CD8-positive, alpha-beta memory T cell (primary cell): ENCODE measurements around the gene PRMT7. TPM values are rescaled to one million over a fixed set of nuclear protein-coding genes. Genes with fewer than 3 reads are reported as not detected.
A peak's percentile ranks its signal among the peaks of the same experiment; 100 is the strongest.

Experiments
- CTCF ChIA-PET: fragments of 350-600 bp; sonication (Branson Sonifier 250); formaldehyde crosslinking; loops from one replicate; lab custom pipeline; 2021; ENCODE audit warnings: antibody characterized with exemption; lab: Charles Lee
- POLR2A ChIA-PET: fragments of 350-600 bp; sonication (Branson Sonifier 250); formaldehyde crosslinking; loops from one replicate; lab custom pipeline; 2021; ENCODE audit warnings: antibody characterized with exemption; lab: Charles Lee
- DNase-seq, 5 donors: peaks; one replicate each; pipeline versions ENCODE4 v3.0.0 to v3.0.0-alpha.2; 2020 to 2022; ENCODE audit warnings: mixed read lengths in 1 of 5
- H3K27ac ChIP-seq: one replicate; pipeline ENCODE4 v1.7.0; 2013; ENCODE audit warnings: low read depth, mild to moderate bottlenecking, low read length, moderate library complexity
- H3K27me3 ChIP-seq: 2 replicates; pipeline ENCODE4 v1.7.0; 2013; ENCODE audit warnings: low read length, mild to moderate bottlenecking; ENCODE audit not compliant: insufficient read depth, poor library complexity, severe bottlenecking
- H3K36me3 ChIP-seq: 2 replicates; pipeline ENCODE4 v1.7.0; 2013; ENCODE audit warnings: mild to moderate bottlenecking, low read length, moderate library complexity; ENCODE audit not compliant: insufficient read depth
- H3K4me1 ChIP-seq: 2 replicates; pipeline ENCODE4 v1.7.0; 2013; ENCODE audit warnings: mild to moderate bottlenecking, low read length, moderate library complexity; ENCODE audit not compliant: insufficient read depth
- H3K4me3 ChIP-seq: 2 replicates; pipeline ENCODE4 v1.7.0; 2013; ENCODE audit warnings: mild to moderate bottlenecking, low read length
- H3K9me3 ChIP-seq: 2 replicates; pipeline ENCODE4 v1.7.0; 2013; ENCODE audit warnings: mild to moderate bottlenecking, low read length
- H3K27ac Mint-ChIP-seq, 8 donors: one replicate each; pipeline ENCODE4 v1.8.0; 2020 to 2021; ENCODE audit warnings: mixed read lengths in 8 of 8, mild to moderate bottlenecking in 6 of 8, inconsistent platforms in 3 of 8, moderate library complexity in 3 of 8
- H3K27me3 Mint-ChIP-seq, 2 donors: one replicate each; pipeline ENCODE4 v1.8.0; 2020 to 2021; ENCODE audit warnings: mixed read lengths in 2 of 2, mild to moderate bottlenecking in 1 of 2, moderate library complexity in 1 of 2
- H3K36me3 Mint-ChIP-seq, 3 donors: one replicate each; pipeline ENCODE4 v1.8.0; 2020 to 2021; ENCODE audit warnings: mixed read lengths in 3 of 3, inconsistent platforms in 1 of 3, mild to moderate bottlenecking in 1 of 3
- H3K4me1 Mint-ChIP-seq, 3 donors: one replicate each; pipeline ENCODE4 v1.8.0; 2020 to 2021; ENCODE audit warnings: mixed read lengths in 3 of 3, inconsistent platforms in 1 of 3, mild to moderate bottlenecking in 1 of 3
- H3K4me3 Mint-ChIP-seq, 7 donors: one replicate each; pipeline ENCODE4 v1.8.0; 2020 to 2021; ENCODE audit warnings: mixed read lengths in 7 of 7, mild to moderate bottlenecking in 6 of 7, moderate library complexity in 4 of 7, inconsistent platforms in 2 of 7
- H3K9me3 Mint-ChIP-seq, 5 donors: one replicate each; pipeline ENCODE4 v1.8.0; 2020 to 2022; ENCODE audit warnings: mixed read lengths in 5 of 5, mild to moderate bottlenecking in 3 of 5, moderate library complexity in 2 of 5, inconsistent platforms in 1 of 5
- polyA plus RNA-seq: library from polyadenylated mRNA; unstranded; fragments of 300-500 nt; fragmentation: Illumina TruSeq; gene quantifications from one replicate; pipeline ENCODE4 v1.2.3, GENCODE V29; 2021
- total RNA-seq, 2 experiments: library from RNA; stranded (reverse); gene quantifications; one replicate each; pipeline ENCODE4 v1.2.3, GENCODE V29; 2021

PRMT7 gene
- total and polyA plus RNA-seq, 3 experiments from 2014 or later: 41.8 to 67.5 (median 61.1) TPM

GRCh38 chr16:68356919-68357286, 46.1 kb downstream of the PRMT7 start:
- POLR2A ChIA-PET: interaction anchor here (0.6 to 1.0 kb wide), 2 partner anchors 46 to 1492 kb away, joined by 3 read pairs; partner anchors contain the start of genes PRMT7 and SLC7A6OS
- no peaks in the 10 kb centered on the region for H3K27me3 Mint-ChIP-seq
- no peak for DNase-seq
- Histone ChIP-seq H3K9me3 (no peaks in the 10 kb centered on the region), H3K36me3 (peaks cover 11% of the 10 kb centered on the region), H3K27me3 (no peaks in the 10 kb centered on the region), H3K4me3 (peak overlapping the region; percentile 49), H3K4me1 (peaks cover 28% of the 10 kb centered on the region), H3K27ac (no peak overlapping the region)
- H3K9me3 Mint-ChIP-seq: no peaks in the 10 kb centered on the region
- peaks cover 0 to 58% (median 7%) of the 10 kb centered on the region in 3 donors for H3K36me3 Mint-ChIP-seq
- H3K4me3 Mint-ChIP-seq: peak overlapping the region in 5 of 7 donors; percentile 69 to 82 (median 80)
- H3K27ac Mint-ChIP-seq: peak overlapping the region in 3 of 8 donors; percentile 29 to 70 (median 44)
- peaks cover 29 to 43% (median 31%) of the 10 kb centered on the region in 3 donors for H3K4me1 Mint-ChIP-seq
- CTCF ChIA-PET: interaction anchor here (1.0 to 2.2 kb wide), 6 partner anchors 13 to 164 kb away, joined by 3 to 10 read pairs (median 5); partner anchors contain the start of gene SLC7A6

- peaks cover 11% of the 10 kb centered on the region for H3K36me3 ChIP-seq
- H3K27ac Mint-ChIP-seq: peak overlapping the region in 2 of 8 donors; percentile 47 to 51
- peak overlapping the region in 4 of 7 donors; percentile 23 to 63 (median 42) for H3K4me3 Mint-ChIP-seq
- H3K36me3 Mint-ChIP-seq: peaks cover 0 to 53% (median 7%) of the 10 kb centered on the region in 3 donors
- H3K9me3 ChIP-seq: no peaks in the 10 kb centered on the region
- peaks cover 29 to 43% (median 31%) of the 10 kb centered on the region in 3 donors for H3K4me1 Mint-ChIP-seq
- CTCF ChIA-PET: interaction anchor here (0.8 to 2.2 kb wide), 3 partner anchors 94 to 152 kb away, joined by 3 to 10 read pairs (median 3); partner anchors contain the start of gene SLC7A6
- H3K4me3 ChIP-seq: no peak overlapping the region
- no peak for DNase-seq
- POLR2A ChIA-PET: no interaction called here
- no peaks in the 10 kb centered on the region for H3K27me3 Mint-ChIP-seq
- no peak overlapping the region for H3K27ac ChIP-seq
- no peaks in the 10 kb centered on the region for H3K9me3 Mint-ChIP-seq
- no peaks in the 10 kb centered on the region for H3K27me3 ChIP-seq
- peaks cover 28% of the 10 kb centered on the region for H3K4me1 ChIP-seq
Measured at GRCh38 chr16:68357521-68357922, 46.7 kb downstream of the PRMT7 start.

- H3K36me3 Mint-ChIP-seq: peaks cover 0 to 49% (median 7%) of the 10 kb centered on the region in 3 donors
- DNase-seq: no peak
- H3K36me3 ChIP-seq: peaks cover 7% of the 10 kb centered on the region
Measured at GRCh38 chr16:68357923-68358322, 47.1 kb downstream of the PRMT7 start.

GRCh38 chr16:68358951-68359350, 48.1 kb downstream of the PRMT7 start:
- H3K27ac Mint-ChIP-seq: no peak overlapping the region
- H3K4me3 Mint-ChIP-seq: no peak overlapping the region
- H3K36me3 Mint-ChIP-seq: peaks cover 0 to 39% (median 7%) of the 10 kb centered on the region in 3 donors
- no peak for DNase-seq
- Histone ChIP-seq H3K9me3 (no peaks in the 10 kb centered on the region), H3K27ac (no peak overlapping the region), H3K4me3 (no peak overlapping the region), H3K4me1 (peaks cover 28% of the 10 kb centered on the region), H3K36me3 (peaks cover 7% of the 10 kb centered on the region), H3K27me3 (no peaks in the 10 kb centered on the region)
- H3K4me1 Mint-ChIP-seq: peaks cover 29 to 43% (median 31%) of the 10 kb centered on the region in 3 donors
- ChIA-PET POLR2A (no interaction called here), CTCF (no interaction called here)
- H3K9me3 Mint-ChIP-seq: no peaks in the 10 kb centered on the region
- H3K27me3 Mint-ChIP-seq: no peaks in the 10 kb centered on the region

More at GRCh38 chr16:68357923-68358322, 47.1 kb downstream of the PRMT7 start:
- Mint-ChIP-seq H3K27ac (peak overlapping the region in 1 of 8 donors; percentile 47), H3K27me3 (no peaks in the 10 kb centered on the region), H3K4me1 (peaks cover 29 to 43% (median 32%) of the 10 kb centered on the region in 3 donors), H3K9me3 (no peaks in the 10 kb centered on the region), H3K4me3 (no peak overlapping the region)
- peaks cover 28% of the 10 kb centered on the region for H3K4me1 ChIP-seq
- ChIA-PET POLR2A (no interaction called here), CTCF (interaction anchor here (0.8 to 0.9 kb wide), 2 partner anchors 97 to 152 kb away, joined by 3 read pairs; no protein-coding TSS in a partner anchor)
- H3K9me3 ChIP-seq: no peaks in the 10 kb centered on the region
- H3K27ac ChIP-seq: no peak overlapping the region
- no peak overlapping the region for H3K4me3 ChIP-seq
- no peaks in the 10 kb centered on the region for H3K27me3 ChIP-seq

GRCh38 chr16:68359398-68360191, 48.8 kb downstream of the PRMT7 start:
- H3K9me3 Mint-ChIP-seq: no peaks in the 10 kb centered on the region
- CTCF ChIA-PET: no interaction called here
- Histone ChIP-seq H3K4me3 (no peak overlapping the region), H3K27ac (no peak overlapping the region), H3K9me3 (no peaks in the 10 kb centered on the region), H3K4me1 (peaks cover 28% of the 10 kb centered on the region), H3K27me3 (no peaks in the 10 kb centered on the region), H3K36me3 (peaks cover 7% of the 10 kb centered on the region)
- POLR2A ChIA-PET: interaction anchor here (0.8 kb wide), 1 partner anchor 12 kb away, joined by 3 read pairs; no protein-coding TSS in a partner anchor
- H3K27me3 Mint-ChIP-seq: no peaks in the 10 kb centered on the region
- peaks cover 29 to 40% (median 31%) of the 10 kb centered on the region in 3 donors for H3K4me1 Mint-ChIP-seq
- peaks cover 0 to 32% (median 5%) of the 10 kb centered on the region in 3 donors for H3K36me3 Mint-ChIP-seq
- H3K27ac Mint-ChIP-seq: no peak overlapping the region
- DNase-seq: no peak
- H3K4me3 Mint-ChIP-seq: no peak overlapping the region

GRCh38 chr16:68360547-68360946, 49.7 kb downstream of the PRMT7 start:
- H3K27me3 ChIP-seq: no peaks in the 10 kb centered on the region
- Mint-ChIP-seq H3K27ac (peak overlapping the region in 2 of 8 donors; percentile 47 to 68), H3K4me3 (peak overlapping the region in 1 of 7 donors; percentile 44), H3K27me3 (peaks cover 0 to 2% of the 10 kb centered on the region in 2 donors), H3K4me1 (peaks cover 24 to 31% (median 27%) of the 10 kb centered on the region in 3 donors), H3K9me3 (no peaks in the 10 kb centered on the region), H3K36me3 (peaks cover 0 to 25% (median 4%) of the 10 kb centered on the region in 3 donors)
- H3K27ac ChIP-seq: no peak overlapping the region
- H3K4me1 ChIP-seq: peaks cover 27% of the 10 kb centered on the region
- ChIA-PET CTCF (no interaction called here), POLR2A (interaction anchor here (0.8 kb wide), 1 partner anchor 13 kb away, joined by 3 read pairs; no protein-coding TSS in a partner anchor)
- no peaks in the 10 kb centered on the region for H3K9me3 ChIP-seq
- H3K36me3 ChIP-seq: peaks cover 7% of the 10 kb centered on the region
- no peak for DNase-seq
- H3K4me3 ChIP-seq: no peak overlapping the region

- H3K4me3 ChIP-seq: no peak overlapping the region
- no peaks in the 10 kb centered on the region for H3K9me3 Mint-ChIP-seq
- H3K27me3 Mint-ChIP-seq: peaks cover 0 to 4% of the 10 kb centered on the region in 2 donors
- no peaks in the 10 kb centered on the region for H3K9me3 ChIP-seq
- H3K27ac ChIP-seq: no peak overlapping the region
- peaks cover 0 to 25% (median 4%) of the 10 kb centered on the region in 3 donors for H3K36me3 Mint-ChIP-seq
- H3K4me1 Mint-ChIP-seq: peaks cover 21 to 27% (median 23%) of the 10 kb centered on the region in 3 donors
- H3K36me3 ChIP-seq: peaks cover 7% of the 10 kb centered on the region
- peaks cover 2% of the 10 kb centered on the region for H3K27me3 ChIP-seq
- no peak for DNase-seq
- POLR2A ChIA-PET: no interaction called here
- H3K4me1 ChIP-seq: peaks cover 23% of the 10 kb centered on the region
- CTCF ChIA-PET: interaction anchor here (0.8 kb wide), 1 partner anchor 35 kb away, joined by 3 read pairs; no protein-coding TSS in a partner anchor
- no peak overlapping the region for H3K27ac Mint-ChIP-seq
- H3K4me3 Mint-ChIP-seq: peak overlapping the region in 1 of 7 donors; percentile 44
Measured at GRCh38 chr16:68360956-68361355, 50.1 kb downstream of the PRMT7 start.
